Measurements from ENCODE around the gene C1RL.

C1RL gene

DNA sequence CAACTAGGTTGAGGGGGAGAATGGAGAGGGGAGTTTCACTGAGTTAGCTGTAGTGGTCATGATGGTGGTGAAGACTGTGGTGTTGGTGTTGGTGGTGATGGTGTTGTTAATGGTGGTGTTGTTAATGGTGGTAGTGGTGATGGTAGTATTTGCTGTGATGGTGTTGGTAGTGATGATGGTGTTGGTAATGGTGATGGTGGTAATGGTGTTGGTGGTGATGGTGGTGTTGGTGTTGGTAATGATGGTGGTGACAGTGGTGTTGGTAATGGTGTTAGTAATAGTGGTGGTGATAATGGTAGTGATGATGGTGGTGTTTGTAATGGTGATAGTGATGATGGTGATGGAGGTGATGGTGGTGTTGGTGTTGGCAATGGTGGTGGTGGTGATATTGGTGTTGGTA, 25.9 kb downstream of the C1RL start:
- H3K4me3 ChIP-seq (ENCODE audit: low read length) = no peak overlapping the region
- no peak for DNase-seq (ENCODE audit: low read depth)
- TF ChIP-seq, protein P1, sequence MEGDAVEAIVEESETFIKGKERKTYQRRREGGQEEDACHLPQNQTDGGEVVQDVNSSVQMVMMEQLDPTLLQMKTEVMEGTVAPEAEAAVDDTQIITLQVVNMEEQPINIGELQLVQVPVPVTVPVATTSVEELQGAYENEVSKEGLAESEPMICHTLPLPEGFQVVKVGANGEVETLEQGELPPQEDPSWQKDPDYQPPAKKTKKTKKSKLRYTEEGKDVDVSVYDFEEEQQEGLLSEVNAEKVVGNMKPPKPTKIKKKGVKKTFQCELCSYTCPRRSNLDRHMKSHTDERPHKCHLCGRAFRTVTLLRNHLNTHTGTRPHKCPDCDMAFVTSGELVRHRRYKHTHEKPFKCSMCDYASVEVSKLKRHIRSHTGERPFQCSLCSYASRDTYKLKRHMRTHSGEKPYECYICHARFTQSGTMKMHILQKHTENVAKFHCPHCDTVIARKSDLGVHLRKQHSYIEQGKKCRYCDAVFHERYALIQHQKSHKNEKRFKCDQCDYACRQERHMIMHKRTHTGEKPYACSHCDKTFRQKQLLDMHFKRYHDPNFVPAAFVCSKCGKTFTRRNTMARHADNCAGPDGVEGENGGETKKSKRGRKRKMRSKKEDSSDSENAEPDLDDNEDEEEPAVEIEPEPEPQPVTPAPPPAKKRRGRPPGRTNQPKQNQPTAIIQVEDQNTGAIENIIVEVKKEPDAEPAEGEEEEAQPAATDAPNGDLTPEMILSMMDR (IDR thresholded peaks at IDR 0.05; ENCODE audit: insufficient read depth, low read depth, low read length, missing control alignments) = no peak

DNA sequence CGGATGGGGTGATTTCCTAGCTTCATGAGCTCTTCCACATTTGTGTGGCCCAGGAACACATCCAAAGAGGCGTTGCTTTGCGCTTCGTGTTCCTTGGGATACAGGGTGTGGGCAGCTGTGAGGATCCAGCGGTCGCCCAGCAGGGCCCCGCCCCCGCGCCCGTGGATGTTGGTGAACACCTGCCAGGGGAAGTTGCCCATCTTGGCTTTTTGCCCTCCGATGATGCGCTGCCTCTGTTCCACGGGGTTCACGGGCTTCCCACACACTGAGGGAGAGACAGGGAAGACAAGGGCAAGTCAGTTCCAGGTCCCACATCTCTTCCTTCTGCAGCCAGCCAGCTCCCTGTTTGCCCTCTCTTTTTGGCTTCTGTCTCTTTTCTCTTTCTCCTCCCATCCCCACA, 28.0 kb downstream of the C1RL start:
- TF ChIP-seq, protein P1 (IDR thresholded peaks at IDR 0.05; ENCODE audit: insufficient read depth, low read depth, low read length, missing control alignments) = no peak
- no peak for DNase-seq (ENCODE audit: low read depth)
- no peak overlapping the region for H3K4me3 ChIP-seq (ENCODE audit: low read length)

DNA sequence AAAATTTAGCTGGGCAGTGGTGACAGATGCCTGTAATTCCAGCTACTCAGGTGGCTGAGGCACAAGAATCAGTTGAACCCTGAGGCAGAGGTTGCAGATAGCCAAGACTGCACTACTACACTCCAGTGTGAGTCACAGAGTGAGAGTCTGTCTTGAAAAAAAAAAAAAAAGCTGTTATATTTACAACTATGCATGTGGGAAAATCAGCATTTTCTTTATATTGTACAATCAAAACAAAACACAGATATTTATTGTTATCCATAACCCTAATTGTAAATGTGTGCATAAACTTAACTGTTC, 29.2 kb downstream of the C1RL start:
- peak; percentile 88 for DNase-seq (ENCODE audit: low read depth)
- TF ChIP-seq, protein P1 (IDR thresholded peaks at IDR 0.05; ENCODE audit: insufficient read depth, low read depth, low read length, missing control alignments) = no peak
- no peak overlapping the region for H3K4me3 ChIP-seq (ENCODE audit: low read length)

DNA sequence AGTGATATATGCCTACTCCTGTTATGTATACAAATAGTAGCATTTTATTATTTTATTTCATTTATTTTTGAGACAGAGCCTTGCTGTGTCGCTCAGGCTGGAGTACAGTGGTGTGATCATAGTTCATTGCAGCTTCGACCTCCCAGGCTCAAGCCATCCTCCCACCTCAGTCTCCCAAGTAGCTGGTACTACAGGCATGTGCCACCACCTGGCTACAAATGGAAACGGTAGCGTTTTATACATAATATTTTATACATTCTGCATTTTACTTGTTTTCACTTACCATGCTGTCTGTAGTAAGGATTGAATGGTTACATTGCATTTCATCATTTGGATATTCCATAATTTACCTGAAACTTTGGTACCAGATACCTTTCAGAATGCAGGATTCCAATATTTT, 30.9 kb downstream of the C1RL start:
- no peak for DNase-seq (ENCODE audit: low read depth)
- TF ChIP-seq, protein P1 (IDR thresholded peaks at IDR 0.05; ENCODE audit: insufficient read depth, low read depth, low read length, missing control alignments) = no peak
- H3K4me3 ChIP-seq (ENCODE audit: low read length) = no peak overlapping the region

DNA sequence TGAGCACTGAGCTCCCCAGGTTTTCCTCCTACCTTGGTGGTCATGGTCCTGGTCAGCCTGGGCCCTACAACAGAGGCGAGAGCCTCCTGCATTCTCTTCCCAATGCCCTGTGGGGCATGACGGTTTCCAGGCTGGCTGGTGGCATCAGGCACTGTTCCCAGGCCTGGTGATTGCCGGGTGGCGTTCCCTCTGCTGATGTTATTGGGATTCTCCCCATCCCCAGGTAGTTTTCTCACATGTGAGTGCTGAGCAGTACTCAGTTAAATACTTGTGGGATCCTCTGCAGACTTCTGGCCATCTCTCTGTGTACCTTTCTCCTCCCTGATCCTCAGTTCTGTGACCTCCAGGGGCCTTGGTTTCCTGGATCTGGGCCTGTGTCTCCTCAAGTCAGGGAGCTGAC, 32.5 kb downstream of the C1RL start:
- no peak for DNase-seq (ENCODE audit: low read depth)
- TF ChIP-seq, protein P1 (IDR thresholded peaks at IDR 0.05; ENCODE audit: insufficient read depth, low read depth, low read length, missing control alignments) = no peak
- H3K4me3 ChIP-seq (ENCODE audit: low read length) = no peak overlapping the region

DNA sequence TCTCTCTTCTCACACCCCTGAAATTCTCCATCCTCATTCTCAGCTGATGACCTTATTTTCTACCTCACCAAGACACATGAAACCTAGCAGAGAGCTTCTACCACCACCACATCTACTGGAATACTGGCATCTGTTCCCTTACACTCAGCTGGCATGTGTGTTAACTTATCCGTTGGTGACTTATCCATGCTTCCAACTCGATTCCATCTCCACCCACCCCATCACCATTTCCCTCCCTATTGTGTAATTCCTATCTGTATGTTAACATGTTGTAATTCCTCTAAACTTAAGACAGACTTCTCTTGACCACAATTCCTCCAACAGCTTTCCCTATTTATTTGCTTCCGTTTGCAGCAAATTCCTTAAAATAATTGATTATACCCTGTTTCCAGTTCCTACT, 33.1 kb downstream of the C1RL start:
- TF ChIP-seq, protein P1 (IDR thresholded peaks at IDR 0.05; ENCODE audit: insufficient read depth, low read depth, low read length, missing control alignments) = no peak
- peak; percentile 60 for DNase-seq (ENCODE audit: low read depth)
- no peak overlapping the region for H3K4me3 ChIP-seq (ENCODE audit: low read length)

DNA sequence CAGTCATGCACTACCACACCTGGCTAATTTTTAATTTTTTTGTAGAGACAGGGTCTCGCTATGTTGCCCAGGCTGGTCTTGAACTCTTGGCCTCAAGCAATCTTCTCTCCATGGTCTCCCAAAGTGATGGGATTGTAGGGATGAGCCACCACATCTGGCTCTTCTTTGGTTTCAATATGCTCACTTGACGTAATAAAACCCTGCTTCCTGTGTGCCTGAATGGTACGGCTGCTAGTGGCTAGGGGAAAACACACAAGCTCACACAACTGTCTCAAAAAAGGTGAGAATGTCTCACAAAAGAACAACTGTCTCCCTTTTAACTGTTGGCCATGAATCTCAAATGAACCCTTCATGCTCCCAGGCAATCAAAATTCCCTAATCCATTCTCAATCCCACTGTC, 33.5 kb downstream of the C1RL start:
- TF ChIP-seq, protein P1 (IDR thresholded peaks at IDR 0.05; ENCODE audit: insufficient read depth, low read depth, low read length, missing control alignments) = no peak
- no peak overlapping the region for H3K4me3 ChIP-seq (ENCODE audit: low read length)
- DNase-seq (ENCODE audit: low read depth) = no peak
